ENCODE data around the gene CCDC12. TPM values are rescaled to one million over a fixed set of nuclear protein-coding genes. Genes with fewer than 3 reads are reported as not detected.

The CCDC12 gene
- total and polyA plus RNA-seq, 12 donors, result 33.2 to 145 (median 70.0) TPM

GRCh38 chr3:46918202-46918601, 58.3 kb downstream of the CCDC12 start:
- DNase-seq, result no peak
- no peak for TF ChIP-seq POLR2A (IDR thresholded peaks at IDR 0.05)
- TF ChIP-seq CTCF (IDR thresholded peaks at IDR 0.05), result no peak
- 74 to 97% (median 90%) methylated on average over 1 of the region's 1 CpG for WGBS, 4 donors
- no peaks in the 10 kb centered on the region for H3K27me3 ChIP-seq
- H3K4me1 ChIP-seq (replicated peaks in 1 of 2), result peaks cover 0 to 4% of the 10 kb centered on the region in 2 donors
- H3K36me3 ChIP-seq (replicated peaks in 1 of 2), result peaks cover 0 to 44% of the 10 kb centered on the region in 2 donors
- H3K27ac ChIP-seq, result no peak overlapping the region
- H3K4me3 ChIP-seq, result no peak overlapping the region
- H3K9me3 ChIP-seq (replicated peaks in 1 of 3), result peaks cover 0 to 7% (median 0%) of the 10 kb centered on the region in 3 donors
- intact Hi-C loops (cut with DNase I), result no loop called here

- 76 to 100% (median 98%) methylated on average over 3 of the region's 3 CpGs for WGBS, 4 donors
- peak in 2 of 7 donors; percentile 5 to 14 for DNase-seq
- Histone ChIP-seq H3K9me3 (replicated peaks in 1 of 3) (peaks cover 0 to 7% (median 0%) of the 10 kb centered on the region in 3 donors), H3K4me3 (no peak overlapping the region), H3K36me3 (replicated peaks in 1 of 2) (peaks cover 0 to 36% of the 10 kb centered on the region in 2 donors), H3K27ac (no peak overlapping the region), H3K27me3 (no peaks in the 10 kb centered on the region), H3K4me1 (replicated peaks in 1 of 2) (peaks cover 0 to 4% of the 10 kb centered on the region in 2 donors)
- intact Hi-C loops (cut with DNase I), result no loop called here
- TF ChIP-seq POLR2A (IDR thresholded peaks at IDR 0.05) (no peak), CTCF (IDR thresholded peaks at IDR 0.05) (no peak)
Measured at GRCh38 chr3:46917257-46917656, 59.3 kb downstream of the CCDC12 start.

GRCh38 chr3:46916799-46917198, 59.7 kb downstream of the CCDC12 start:
- no peak overlapping the region for H3K27ac ChIP-seq
- no peaks in the 10 kb centered on the region for H3K27me3 ChIP-seq
- H3K4me1 ChIP-seq (replicated peaks in 1 of 2), result peaks cover 0 to 4% of the 10 kb centered on the region in 2 donors
- no peak overlapping the region for H3K4me3 ChIP-seq
- peaks cover 0 to 32% of the 10 kb centered on the region in 2 donors for H3K36me3 ChIP-seq (replicated peaks in 1 of 2)
- peaks cover 0 to 7% (median 0%) of the 10 kb centered on the region in 3 donors for H3K9me3 ChIP-seq (replicated peaks in 1 of 3)
- 88 to 94% (median 91%) methylated on average over 3 of the region's 3 CpGs for WGBS, 4 donors
- no peak for TF ChIP-seq CTCF (IDR thresholded peaks at IDR 0.05)
- TF ChIP-seq POLR2A (IDR thresholded peaks at IDR 0.05), result no peak
- intact Hi-C loops (cut with DNase I), result no loop called here
- DNase-seq, result no peak

GRCh38 chr3:46916278-46916677, 60.3 kb downstream of the CCDC12 start:
- WGBS, 4 donors, result 85 to 91% (median 89%) methylated on average over 1 of the region's 1 CpG
- peaks cover 0 to 4% of the 10 kb centered on the region in 2 donors for H3K4me1 ChIP-seq (replicated peaks in 1 of 2)
- peaks cover 0 to 7% (median 0%) of the 10 kb centered on the region in 3 donors for H3K9me3 ChIP-seq (replicated peaks in 1 of 3)
- H3K4me3 ChIP-seq, result no peak overlapping the region
- intact Hi-C loops (cut with DNase I), result no loop called here
- no peaks in the 10 kb centered on the region for H3K27me3 ChIP-seq
- TF ChIP-seq POLR2A (IDR thresholded peaks at IDR 0.05) (no peak), CTCF (IDR thresholded peaks at IDR 0.05) (no peak)
- no peak overlapping the region for H3K27ac ChIP-seq
- peaks cover 0 to 27% of the 10 kb centered on the region in 2 donors for H3K36me3 ChIP-seq (replicated peaks in 1 of 2)
- DNase-seq, result no peak

All from adrenal gland (tissue), 12 donors.